Right cardiac atrium (tissue), 5 donors: ENCODE results near the gene CCDC146. TPM values are rescaled to one million over a fixed set of nuclear protein-coding genes. Genes with fewer than 3 reads are reported as not detected.
A peak's percentile ranks its signal among the peaks of the same experiment; 100 is the strongest.
"Not testable (repeated sequence)": the region's sequence is repeated elsewhere in the genome, so short reads cannot be mapped to it uniquely, and the experiment has no call there.

Experiments
- ATAC-seq, 2 donors: fragments of 200-7000 bp; cut with Tn5 transposase; one replicate each; pipeline versions ENCODE4 v1.8.0 to v1.9.1; 2020; ENCODE audit warnings: moderate library complexity in 2 of 2, mild to moderate bottlenecking in 1 of 2
- DNase-seq, 3 donors: peaks; one replicate each; pipeline ENCODE4 v3.0.0-alpha.2; 2020
- H3K27ac ChIP-seq: one replicate; pipeline ENCODE4 v1.5.1; 2013; ENCODE audit warnings: mild to moderate bottlenecking, low read length, control low read depth, moderate library complexity
- H3K27me3 ChIP-seq: one replicate; pipeline ENCODE4 v1.6.1; 2013; ENCODE audit not compliant: control insufficient read depth, insufficient read depth
- H3K4me1 ChIP-seq: one replicate; pipeline ENCODE4 v1.6.1; 2013; ENCODE audit warnings: low read length; ENCODE audit not compliant: control insufficient read depth, insufficient read depth
- H3K4me3 ChIP-seq: one replicate; pipeline ENCODE4 v1.5.1; 2013; ENCODE audit warnings: low read length, control low read depth
- H3K9me3 ChIP-seq: one replicate; pipeline ENCODE4 v1.6.1; 2013; ENCODE audit warnings: low read length; ENCODE audit not compliant: control insufficient read depth
- WGBS: extraction: QIAGEN DNeasy Blood & Tissue Kit; methylation state at CpG from one replicate; pipeline ENCODE4 v1.1.7; 2013; 5-methylcytosine and 5-hydroxymethylcytosine counted together
- intact Hi-C, 4 donors: fragments of 100-400 bp; cut with DNase I; formaldehyde crosslinking; loops; one replicate each; pipeline versions ENCODE4 v1.11.0 to v1.14.0; 2022 to 2023
- polyA plus RNA-seq: library from polyadenylated mRNA; stranded (reverse); fragments of 200-250 nt; gene quantifications from one replicate; pipeline ENCODE4 v1.2.3, GENCODE V29; 2013
- total RNA-seq, 4 donors: library from RNA; stranded (reverse); fragmentation: NEBNext Ultra II Directional; extraction: Animal tissue kit (Norgen Biotek cat#: 25700); gene quantifications; one replicate each; pipeline ENCODE4 v1.2.1, GENCODE V29; 2021
- donor health status: healthy with polysubstance abuse.
- donor health status: DM: no; HTN: yes; CAD: no.
- donor health status: DM: no; HTN: no; CAD: no.
- donor health status: DM: no; HTN: yes; CAD: no; lungs with severe emphysema.
- donor health status: DM: yes; HTN: yes; CAD: no.

The CCDC146 gene
- total and polyA plus RNA-seq, 5 donors = 6.0 to 11.4 (median 9.5) TPM

GRCh38 chr7:77266291-77266794 is 143.9 kb downstream of the CCDC146 start:
- Histone ChIP-seq H3K4me1 (no peaks in the 10 kb centered on the region), H3K27me3 (no peaks in the 10 kb centered on the region), H3K4me3 (no peak overlapping the region), H3K9me3 (no peaks in the 10 kb centered on the region), H3K27ac (no peak overlapping the region)
- 73% methylated on average over 2 of the region's 2 CpGs for WGBS
- intact Hi-C loops = no loop called here
- no peak for DNase-seq
- no peak for ATAC-seq

GRCh38 chr7:77269360-77270093 is 147.1 kb downstream of the CCDC146 start:
- Histone ChIP-seq H3K9me3 (no peaks in the 10 kb centered on the region), H3K27ac (no peak overlapping the region), H3K4me3 (no peak overlapping the region), H3K4me1 (no peaks in the 10 kb centered on the region), H3K27me3 (no peaks in the 10 kb centered on the region)
- intact Hi-C loops = no loop called here
- 63% methylated on average over 4 of the region's 4 CpGs for WGBS
- peak in 1 of 3 donors; percentile 52 for DNase-seq
- ATAC-seq = peak; percentile 36 to 79

GRCh38 chr7:77270094-77270480 is 147.7 kb downstream of the CCDC146 start:
- no peak for DNase-seq
- Histone ChIP-seq H3K4me3 (no peak overlapping the region), H3K4me1 (no peaks in the 10 kb centered on the region), H3K9me3 (no peaks in the 10 kb centered on the region), H3K27me3 (no peaks in the 10 kb centered on the region), H3K27ac (no peak overlapping the region)
- intact Hi-C loops = no loop called here
- ATAC-seq = no peak
- WGBS = 58% methylated on average over 1 of the region's 1 CpG

- intact Hi-C loops = no loop called here
- H3K27me3 ChIP-seq = no peaks in the 10 kb centered on the region
- DNase-seq (no peak), ATAC-seq (no peak)
- H3K4me1 ChIP-seq = peaks cover 2% of the 10 kb centered on the region
- H3K4me3 ChIP-seq = no peak overlapping the region
- WGBS = 96% methylated on average over 5 of the region's 5 CpGs
- no peak overlapping the region for H3K27ac ChIP-seq
- H3K9me3 ChIP-seq = no peaks in the 10 kb centered on the region
Measured at GRCh38 chr7:77271766-77272165, 149.4 kb downstream of the CCDC146 start.

GRCh38 chr7:77275663-77276062 is 153.2 kb downstream of the CCDC146 start:
- H3K27ac ChIP-seq, ATAC-seq, H3K4me3 ChIP-seq, H3K9me3 ChIP-seq, DNase-seq, H3K27me3 ChIP-seq, H3K4me1 ChIP-seq, intact Hi-C loops: not testable (repeated sequence)
- 64% methylated on average over 2 of the region's 2 CpGs for WGBS

- Histone ChIP-seq H3K27me3 (no peaks in the 10 kb centered on the region), H3K4me1 (peaks cover 2% of the 10 kb centered on the region), H3K27ac (no peak overlapping the region), H3K4me3 (no peak overlapping the region), H3K9me3 (no peaks in the 10 kb centered on the region)
- intact Hi-C loops = no loop called here
- WGBS = 67% methylated on average over 4 of the region's 4 CpGs
- ATAC-seq (no peak), DNase-seq (no peak)
Measured at GRCh38 chr7:77276120-77276519, 153.7 kb downstream of the CCDC146 start.

- intact Hi-C loops = no loop called here
- WGBS = 48% methylated on average over 3 of the region's 3 CpGs
- Histone ChIP-seq H3K9me3 (no peaks in the 10 kb centered on the region), H3K4me3 (no peak overlapping the region), H3K27ac (no peak overlapping the region), H3K27me3 (no peaks in the 10 kb centered on the region), H3K4me1 (peaks cover 2% of the 10 kb centered on the region)
- ATAC-seq (peak; percentile 41 to 87), DNase-seq (peak; percentile 44 to 90 (median 82))
Measured at GRCh38 chr7:77281780-77282478, 159.5 kb downstream of the CCDC146 start.

GRCh38 chr7:77282897-77283296 is 160.5 kb downstream of the CCDC146 start:
- intact Hi-C loops = no loop called here
- no peaks in the 10 kb centered on the region for H3K9me3 ChIP-seq
- WGBS = 17% methylated on average over 1 of the region's 1 CpG
- DNase-seq = no peak
- ATAC-seq = peak in 1 of 2 donors; percentile 47
- peaks cover 2% of the 10 kb centered on the region for H3K4me1 ChIP-seq
- H3K27me3 ChIP-seq = no peaks in the 10 kb centered on the region
- no peak overlapping the region for H3K4me3 ChIP-seq
- H3K27ac ChIP-seq = no peak overlapping the region

GRCh38 chr7:77284005-77284404 is 161.6 kb downstream of the CCDC146 start:
- intact Hi-C loops = no loop called here
- ATAC-seq = no peak
- no peak for DNase-seq
- H3K27ac ChIP-seq = no peak overlapping the region
- WGBS = 86% methylated on average over 4 of the region's 4 CpGs
- H3K27me3 ChIP-seq = no peaks in the 10 kb centered on the region
- H3K4me3 ChIP-seq = no peak overlapping the region
- H3K9me3 ChIP-seq = no peaks in the 10 kb centered on the region
- H3K4me1 ChIP-seq = peaks cover 2% of the 10 kb centered on the region

GRCh38 chr7:77284616-77285015 is 162.2 kb downstream of the CCDC146 start:
- H3K4me3 ChIP-seq = no peak overlapping the region
- ATAC-seq (no peak), DNase-seq (no peak)
- H3K27me3 ChIP-seq = no peaks in the 10 kb centered on the region
- 25% methylated on average over 2 of the region's 2 CpGs for WGBS
- H3K9me3 ChIP-seq = no peaks in the 10 kb centered on the region
- no peak overlapping the region for H3K27ac ChIP-seq
- H3K4me1 ChIP-seq = peaks cover 2% of the 10 kb centered on the region
- intact Hi-C loops = no loop called here

GRCh38 chr7:77288676-77289320 is 166.4 kb downstream of the CCDC146 start:
- WGBS = 60% methylated on average over 7 of the region's 7 CpGs
- H3K27me3 ChIP-seq = no peaks in the 10 kb centered on the region
- H3K27ac ChIP-seq = no peak overlapping the region
- H3K9me3 ChIP-seq = no peaks in the 10 kb centered on the region
- ATAC-seq = no peak
- DNase-seq = no peak
- H3K4me1 ChIP-seq = peaks cover 2% of the 10 kb centered on the region
- intact Hi-C loops = no loop called here
- H3K4me3 ChIP-seq = no peak overlapping the region
